ENCODE data around the gene ICAM2.

The ICAM2 gene

DNA sequence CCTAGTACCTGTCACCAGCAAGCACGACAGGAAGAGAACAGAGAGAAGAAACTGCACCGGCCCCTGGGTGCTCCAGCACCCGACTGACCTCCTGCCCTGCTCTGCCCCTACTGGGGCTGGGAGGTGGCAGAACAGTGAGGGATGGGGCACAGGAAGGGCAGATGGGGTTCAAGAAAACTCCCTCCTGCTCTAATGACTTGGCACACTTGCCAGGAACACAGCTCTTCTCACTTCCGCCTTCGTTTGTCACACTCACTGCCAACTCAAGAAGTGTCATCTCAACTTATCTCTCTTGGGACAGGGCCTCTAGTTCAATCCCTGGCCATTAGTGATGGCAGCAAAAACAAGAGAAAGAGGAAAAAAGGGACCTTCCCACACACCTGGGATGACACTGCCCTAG, 42.7 kb upstream of the ICAM2 start:
- no peaks in the 10 kb centered on the region; the same call in 1 of the 2 replicates for H3K36me3 ChIP-seq (ENCODE audit: insufficient read depth)
- no peak overlapping the region for H3K4me2 ChIP-seq

GRCh38 chr17:64061178-64061898, 40.9 kb upstream of the ICAM2 start:
- TF ChIP-seq, protein P1, sequence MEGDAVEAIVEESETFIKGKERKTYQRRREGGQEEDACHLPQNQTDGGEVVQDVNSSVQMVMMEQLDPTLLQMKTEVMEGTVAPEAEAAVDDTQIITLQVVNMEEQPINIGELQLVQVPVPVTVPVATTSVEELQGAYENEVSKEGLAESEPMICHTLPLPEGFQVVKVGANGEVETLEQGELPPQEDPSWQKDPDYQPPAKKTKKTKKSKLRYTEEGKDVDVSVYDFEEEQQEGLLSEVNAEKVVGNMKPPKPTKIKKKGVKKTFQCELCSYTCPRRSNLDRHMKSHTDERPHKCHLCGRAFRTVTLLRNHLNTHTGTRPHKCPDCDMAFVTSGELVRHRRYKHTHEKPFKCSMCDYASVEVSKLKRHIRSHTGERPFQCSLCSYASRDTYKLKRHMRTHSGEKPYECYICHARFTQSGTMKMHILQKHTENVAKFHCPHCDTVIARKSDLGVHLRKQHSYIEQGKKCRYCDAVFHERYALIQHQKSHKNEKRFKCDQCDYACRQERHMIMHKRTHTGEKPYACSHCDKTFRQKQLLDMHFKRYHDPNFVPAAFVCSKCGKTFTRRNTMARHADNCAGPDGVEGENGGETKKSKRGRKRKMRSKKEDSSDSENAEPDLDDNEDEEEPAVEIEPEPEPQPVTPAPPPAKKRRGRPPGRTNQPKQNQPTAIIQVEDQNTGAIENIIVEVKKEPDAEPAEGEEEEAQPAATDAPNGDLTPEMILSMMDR (conservative IDR thresholded peaks at IDR 0.05; ENCODE audit: low read depth, low read length): no peak
- H2AFZ ChIP-seq (ENCODE audit: low read depth): no peak overlapping the region
- no peak overlapping the region; the same call in 1 of the 2 replicates for H3K27ac ChIP-seq
- no peak overlapping the region for H3K4me3 ChIP-seq (IDR thresholded peaks at IDR 0.05; ENCODE audit: insufficient read depth, low read depth, low read length)
- H3K9ac ChIP-seq: no peak overlapping the region
- no peaks in the 10 kb centered on the region for H3K79me2 ChIP-seq (ENCODE audit: insufficient read depth, low read depth)
- no peaks in the 10 kb centered on the region for H3K27me3 ChIP-seq (ENCODE audit: insufficient read depth, low read depth)
- H3K36me3 ChIP-seq (ENCODE audit: insufficient read depth): no peaks in the 10 kb centered on the region
- peaks cover 39% of the 10 kb centered on the region for H3K4me1 ChIP-seq (ENCODE audit: low read depth, poor library complexity, severe bottlenecking)
- no peak overlapping the region for H3K4me2 ChIP-seq
- H4K20me1 ChIP-seq (ENCODE audit: insufficient read depth): no peaks in the 10 kb centered on the region

More for the DNA sequence above, 42.7 kb upstream of the ICAM2 start:
- no peaks in the 10 kb centered on the region for H4K20me1 ChIP-seq (ENCODE audit: insufficient read depth)
- H3K4me3 ChIP-seq (IDR thresholded peaks at IDR 0.05; ENCODE audit: insufficient read depth, low read depth, low read length): no peak overlapping the region
- H3K27ac ChIP-seq: no peak overlapping the region
- no peak overlapping the region for H3K9ac ChIP-seq
- no peaks in the 10 kb centered on the region for H3K79me2 ChIP-seq (ENCODE audit: insufficient read depth, low read depth)
- no peaks in the 10 kb centered on the region for H3K27me3 ChIP-seq (ENCODE audit: insufficient read depth, low read depth)
- peaks cover 22% of the 10 kb centered on the region for H3K4me1 ChIP-seq (ENCODE audit: low read depth, poor library complexity, severe bottlenecking)
- TF ChIP-seq, protein P1 (conservative IDR thresholded peaks at IDR 0.05; ENCODE audit: low read depth, low read length): no peak
- no peak overlapping the region for H2AFZ ChIP-seq (ENCODE audit: low read depth)

GRCh38 chr17:64060331-64060730, 39.9 kb upstream of the ICAM2 start:
- Histone ChIP-seq H3K27me3 (ENCODE audit: insufficient read depth, low read depth) (no peaks in the 10 kb centered on the region), H3K4me2 (no peak overlapping the region), H3K4me3 (IDR thresholded peaks at IDR 0.05; ENCODE audit: insufficient read depth, low read depth, low read length) (no peak overlapping the region), H3K79me2 (ENCODE audit: insufficient read depth, low read depth) (no peaks in the 10 kb centered on the region), H3K9ac (no peak overlapping the region), H3K27ac (no peak overlapping the region), H3K36me3 (ENCODE audit: insufficient read depth) (no peaks in the 10 kb centered on the region), H4K20me1 (ENCODE audit: insufficient read depth) (no peaks in the 10 kb centered on the region), H3K4me1 (ENCODE audit: low read depth, poor library complexity, severe bottlenecking) (peaks cover 49% of the 10 kb centered on the region), H2AFZ (ENCODE audit: low read depth) (no peak overlapping the region)
- TF ChIP-seq, protein P1 (conservative IDR thresholded peaks at IDR 0.05; ENCODE audit: low read depth, low read length): no peak

DNA sequence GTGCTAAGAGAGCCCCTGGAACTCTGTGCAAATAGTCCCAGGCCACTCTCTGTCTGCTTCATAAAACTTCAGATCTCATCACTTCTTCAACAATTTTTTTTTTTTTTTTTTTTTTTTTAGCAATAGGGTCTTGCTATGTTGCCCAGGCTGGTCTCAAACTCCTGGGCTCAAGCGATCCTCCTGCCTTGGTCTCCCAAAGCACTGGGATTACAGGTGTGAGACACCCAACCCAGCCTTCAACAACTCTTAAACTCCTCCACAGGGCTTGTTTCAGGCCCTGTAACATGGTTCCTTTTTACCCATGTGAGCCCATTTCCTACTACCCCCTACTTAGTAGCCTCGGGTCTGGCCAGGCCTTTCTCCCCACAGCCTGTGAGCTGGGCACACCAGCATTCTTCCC, 39.3 kb upstream of the ICAM2 start:
- Histone ChIP-seq H3K4me3 (IDR thresholded peaks at IDR 0.05; ENCODE audit: insufficient read depth, low read depth, low read length) (no peak overlapping the region), H3K36me3 (ENCODE audit: insufficient read depth) (no peaks in the 10 kb centered on the region), H3K27ac (no peak overlapping the region)

More for the DNA sequence above, 39.3 kb upstream of the ICAM2 start:
- Histone ChIP-seq H3K4me2 (no peak overlapping the region), H2AFZ (ENCODE audit: low read depth) (no peak overlapping the region), H3K4me1 (ENCODE audit: low read depth, poor library complexity, severe bottlenecking) (peaks cover 55% of the 10 kb centered on the region), H4K20me1 (ENCODE audit: insufficient read depth) (no peaks in the 10 kb centered on the region), H3K9ac (no peak overlapping the region), H3K27me3 (ENCODE audit: insufficient read depth, low read depth) (no peaks in the 10 kb centered on the region), H3K79me2 (ENCODE audit: insufficient read depth, low read depth) (no peaks in the 10 kb centered on the region)
- TF ChIP-seq, protein P1 (conservative IDR thresholded peaks at IDR 0.05; ENCODE audit: low read depth, low read length): no peak
